Measurements from ENCODE around the gene NCAM2.

GRCh38 chr21:21268885-21269284, 270.7 kb downstream of the NCAM2 start:
- TF ChIP-seq MAX (IDR thresholded peaks at IDR 0.05): no peak
- TF ChIP-seq CTCF (IDR thresholded peaks at IDR 0.05 in 2 of 3, conservative IDR thresholded peaks at IDR 0.05 in 1 of 3; ENCODE audit: borderline replicate concordance in 1 of 3, insufficient read depth in 1 of 3, low read depth in 2 of 3, low read length in 2 of 3): no peak
- no peak for TF ChIP-seq POLR2A (IDR thresholded peaks at IDR 0.05; ENCODE audit: borderline replicate concordance, extremely low read depth, insufficient read depth, insufficient read length)
- no peak for TF ChIP-seq ELF1 (IDR thresholded peaks at IDR 0.05; ENCODE audit: borderline replicate concordance, low read depth)
- no peak for TF ChIP-seq RAD21 (IDR thresholded peaks at IDR 0.05; ENCODE audit: low read depth)
- TF ChIP-seq JUND (IDR thresholded peaks at IDR 0.05): no peak
- no peak for TF ChIP-seq SIN3A (IDR thresholded peaks at IDR 0.05; ENCODE audit: low read depth)
- TF ChIP-seq POLR2AphosphoS5 (IDR thresholded peaks at IDR 0.05; ENCODE audit: low read depth, low read length): no peak
- TF ChIP-seq ATF3 (IDR thresholded peaks at IDR 0.05): no peak

Data from HCT116 (cell line).